Stimulated activated CD8-positive, alpha-beta memory T cell treated with anti-CD3 and anti-CD28 coated beads, Interleukin-12 subunit alpha, Interleukin-12 subunit beta, amount 100 ng/mL, for 1 hour (primary cell): ENCODE data around the gene CREB5.

ENCODE experiments used
- DNase-seq: peaks from one replicate; pipeline ENCODE4 v3.0.0-alpha.2; 2020; ENCODE audit warnings: low read depth

Gene CREB5

DNA sequence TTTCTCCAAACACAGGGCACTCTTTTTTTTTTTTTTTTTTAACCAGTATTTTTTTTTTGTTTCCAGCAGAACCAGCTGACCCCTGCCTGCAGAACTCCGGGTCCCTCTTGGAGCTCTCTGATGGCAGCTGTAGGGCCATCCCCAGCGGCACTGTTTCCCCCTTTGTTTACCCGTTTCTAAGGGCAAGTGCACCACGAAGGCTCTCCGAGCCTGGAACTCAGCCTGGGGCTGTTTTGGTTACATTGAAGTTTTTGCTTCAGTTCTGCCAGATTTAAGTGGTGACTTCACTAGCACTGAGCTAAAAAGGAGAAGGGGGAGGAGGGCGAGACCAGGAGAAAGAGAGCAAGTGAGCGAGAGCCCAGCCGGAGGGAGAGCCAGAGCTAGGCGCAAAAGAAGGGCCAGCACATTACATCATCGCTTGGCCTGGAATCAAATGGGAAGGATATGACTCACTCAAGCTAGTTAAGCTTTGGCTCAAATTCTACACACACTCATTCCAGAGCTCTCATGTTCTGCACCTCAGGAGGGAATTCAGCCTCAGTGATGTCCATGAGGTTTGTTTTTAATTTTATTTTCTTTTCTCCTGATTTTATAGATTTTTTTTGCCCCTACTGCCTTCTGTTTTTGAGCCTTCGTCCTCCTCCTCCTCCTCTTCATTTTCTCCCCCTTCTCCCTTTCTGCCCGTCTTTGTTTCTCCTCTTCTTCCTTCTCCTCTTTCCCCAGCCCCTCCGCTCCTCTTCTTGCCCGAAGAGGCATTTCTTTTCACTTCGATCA lies 273.5 kb downstream of the CREB5 start:
- DNase-seq = no peak

DNA sequence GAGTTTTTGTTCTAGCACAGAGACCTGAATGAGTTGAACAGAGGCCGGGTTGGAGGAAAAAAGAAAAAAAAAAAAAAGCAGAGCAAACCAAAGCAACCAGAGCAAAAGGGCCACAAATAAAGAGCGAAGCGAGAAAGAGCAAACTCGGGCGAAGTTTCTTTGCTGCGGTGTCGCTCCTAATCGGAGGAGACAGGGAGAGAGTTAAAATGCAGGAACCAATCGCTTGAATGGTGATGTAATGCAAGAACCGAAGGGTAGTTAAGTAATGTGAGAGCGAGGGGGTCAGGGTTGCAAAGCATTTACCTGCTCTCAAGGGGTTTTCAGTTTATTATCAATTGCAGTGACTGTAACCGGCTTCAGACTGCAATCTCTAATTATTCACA lies 274.1 kb downstream of the CREB5 start:
- DNase-seq = no peak

DNA sequence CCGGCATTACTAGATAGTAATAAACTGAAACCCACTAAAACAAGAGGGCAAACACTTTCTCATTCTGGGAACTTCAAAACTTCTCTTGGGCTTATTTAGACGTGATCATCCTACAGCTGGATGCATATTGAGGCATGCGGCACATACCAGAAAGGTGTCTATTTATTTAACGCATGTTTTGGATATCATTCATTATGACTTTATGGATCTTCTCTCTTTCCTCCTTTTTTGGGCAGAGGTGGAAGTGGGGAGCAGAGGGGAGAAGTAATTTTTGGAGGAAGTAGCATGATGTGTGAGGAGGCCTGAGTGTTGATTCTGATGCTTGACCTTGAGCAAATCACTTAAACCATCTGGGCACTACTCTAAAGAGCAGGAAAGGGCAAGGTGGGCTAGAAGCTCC lies 275.2 kb downstream of the CREB5 start:
- no peak for DNase-seq

DNA sequence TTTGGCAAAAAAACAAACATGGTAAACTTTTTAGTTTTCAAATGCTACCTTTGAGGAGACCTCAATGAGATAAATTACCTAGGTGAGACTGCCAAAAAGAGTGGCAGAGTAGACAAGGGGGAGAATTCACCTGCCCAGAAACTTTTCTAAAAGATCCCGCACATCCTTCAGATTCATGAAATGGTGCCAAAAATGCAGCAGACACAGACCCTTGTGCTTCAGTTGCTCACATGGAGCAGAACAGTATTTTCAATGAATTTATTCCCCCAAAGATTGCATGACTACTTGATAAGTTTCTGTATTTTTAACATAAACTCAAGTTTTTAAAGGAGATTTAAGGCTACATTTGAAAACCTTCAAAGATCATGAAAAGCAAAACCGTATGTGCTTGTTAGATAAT lies 275.9 kb downstream of the CREB5 start:
- no peak for DNase-seq

DNA sequence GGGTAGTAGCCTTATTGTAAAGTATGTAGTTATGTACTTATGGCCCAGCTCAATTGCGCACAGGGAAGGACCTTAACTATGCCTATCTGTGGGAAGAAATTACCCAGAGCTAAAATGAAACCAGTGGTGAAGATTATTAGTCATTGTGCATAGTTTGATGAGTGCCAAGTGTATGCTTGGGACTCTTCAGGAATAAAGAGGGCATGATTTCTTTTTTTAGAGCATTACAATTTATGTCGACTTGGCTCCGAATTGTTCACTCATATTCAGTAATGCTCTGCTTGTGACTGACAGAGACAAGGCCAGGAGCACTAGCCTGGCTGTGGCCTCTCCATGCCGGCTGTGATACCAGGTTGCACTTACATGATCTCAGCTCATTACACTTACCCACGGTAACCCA lies 276.3 kb downstream of the CREB5 start:
- DNase-seq = no peak

DNA sequence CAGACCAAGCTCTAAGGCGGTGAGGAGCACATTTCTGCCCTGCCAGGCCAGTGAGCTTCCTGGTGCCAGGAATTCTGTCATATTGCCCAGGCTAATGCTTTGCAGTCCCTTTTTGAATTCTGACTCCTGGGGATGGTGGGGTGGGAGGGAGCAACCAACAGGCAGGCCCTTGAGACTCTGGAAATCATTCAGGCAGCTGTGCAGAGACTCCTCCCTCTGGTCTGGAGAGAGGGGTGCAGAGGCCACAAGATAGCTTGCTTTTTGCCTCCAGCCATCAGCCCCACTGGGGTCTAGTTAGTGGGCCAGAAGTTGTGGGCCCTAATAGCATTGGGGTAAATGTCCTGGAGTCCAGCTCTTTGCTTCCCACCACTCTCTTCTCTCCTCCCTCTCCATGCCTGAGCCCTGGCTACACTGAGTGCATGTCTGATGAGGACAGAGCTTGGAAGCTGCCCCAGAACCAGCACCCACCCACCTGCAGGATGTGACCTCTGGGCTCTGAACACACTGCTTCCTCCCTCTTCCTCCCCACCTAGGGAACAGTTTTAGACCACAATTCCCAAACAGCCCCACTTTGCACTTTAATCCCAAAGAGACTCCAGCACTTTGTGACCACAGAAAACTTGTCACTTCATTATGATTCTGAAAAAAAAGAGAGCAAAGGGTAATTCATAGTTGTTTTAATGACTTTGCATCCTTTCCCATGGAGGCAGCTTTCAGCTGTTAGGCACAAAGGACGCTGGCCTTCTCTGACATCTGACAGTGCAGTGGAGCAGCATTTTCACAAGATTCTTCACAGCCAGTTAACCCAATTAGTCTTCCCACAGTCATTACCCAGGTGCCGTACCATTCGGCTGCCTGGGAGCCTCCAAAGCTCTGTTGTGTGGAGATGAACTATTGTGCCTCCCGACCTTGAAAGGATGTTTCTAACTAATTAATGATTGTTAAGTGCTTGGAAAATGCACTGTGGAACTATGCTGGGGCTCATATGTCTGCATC lies 283.3 kb downstream of the CREB5 start:
- DNase-seq = no peak

DNA sequence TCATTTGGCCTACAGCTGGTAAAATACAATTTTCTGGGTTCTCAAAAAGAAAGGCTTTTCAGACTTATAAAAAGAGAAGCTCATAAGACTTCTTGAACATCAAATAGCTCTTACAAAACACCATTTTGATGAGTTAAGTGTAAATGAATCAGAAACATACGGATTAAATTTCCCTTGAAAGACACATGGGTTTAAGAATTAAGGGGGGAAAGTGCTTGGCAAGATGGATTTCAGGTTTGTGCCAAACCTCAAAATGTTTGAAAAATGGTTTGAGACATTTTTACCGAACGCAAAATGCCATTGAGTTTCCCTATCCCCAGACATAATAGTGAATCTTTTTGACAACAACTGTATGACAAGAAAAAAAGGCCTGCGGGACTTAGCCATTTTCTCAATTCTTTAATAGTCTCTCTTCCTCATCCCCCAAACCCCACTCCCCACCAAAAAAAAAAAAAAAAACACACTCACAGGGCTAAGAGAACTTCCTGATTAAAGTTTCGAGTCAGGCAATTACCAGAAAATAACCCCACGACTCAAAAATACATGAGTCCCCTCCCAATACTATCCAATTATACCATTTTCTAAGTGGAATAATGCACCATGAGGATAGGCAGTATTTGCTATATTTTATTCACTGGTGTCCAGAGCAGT lies 285.7 kb downstream of the CREB5 start:
- no peak for DNase-seq

DNA sequence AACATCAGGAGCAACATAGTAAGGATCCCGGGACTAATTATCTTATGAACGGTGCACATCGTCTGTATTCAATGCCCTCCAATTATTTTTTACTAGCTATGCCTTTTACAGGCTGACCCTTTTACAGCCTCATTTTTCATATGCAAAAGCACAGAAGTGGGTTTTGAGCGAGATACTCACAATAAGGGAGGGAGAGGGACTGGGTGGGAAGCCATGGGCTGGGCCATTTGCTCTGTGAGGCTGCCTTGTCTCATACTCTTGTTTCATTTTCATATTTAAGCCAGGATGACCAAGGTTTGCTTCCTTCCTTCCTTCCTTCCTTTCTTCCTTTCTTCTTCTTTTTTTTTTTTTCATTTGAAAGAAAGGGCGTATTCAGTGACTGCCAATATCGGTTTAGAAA lies 286.5 kb downstream of the CREB5 start:
- no peak for DNase-seq

DNA sequence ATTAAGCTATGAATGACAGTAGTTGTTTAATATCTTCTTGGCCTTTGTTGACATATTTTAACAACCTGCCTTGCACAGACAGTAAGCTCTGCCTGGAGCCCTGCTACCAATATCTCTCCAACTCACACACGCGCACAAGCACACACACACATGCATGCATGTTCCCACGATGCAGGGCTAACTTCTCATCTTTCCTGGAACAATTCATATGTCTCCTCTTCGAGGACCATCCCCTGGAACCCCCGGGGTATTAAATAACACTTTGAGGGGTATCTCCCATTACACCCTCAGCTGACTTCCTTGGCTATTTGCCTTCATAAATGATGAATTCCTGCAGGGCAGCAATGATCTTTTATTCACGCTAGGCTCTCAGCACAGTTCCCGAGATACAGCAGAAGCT lies 287.8 kb downstream of the CREB5 start:
- DNase-seq = no peak

DNA sequence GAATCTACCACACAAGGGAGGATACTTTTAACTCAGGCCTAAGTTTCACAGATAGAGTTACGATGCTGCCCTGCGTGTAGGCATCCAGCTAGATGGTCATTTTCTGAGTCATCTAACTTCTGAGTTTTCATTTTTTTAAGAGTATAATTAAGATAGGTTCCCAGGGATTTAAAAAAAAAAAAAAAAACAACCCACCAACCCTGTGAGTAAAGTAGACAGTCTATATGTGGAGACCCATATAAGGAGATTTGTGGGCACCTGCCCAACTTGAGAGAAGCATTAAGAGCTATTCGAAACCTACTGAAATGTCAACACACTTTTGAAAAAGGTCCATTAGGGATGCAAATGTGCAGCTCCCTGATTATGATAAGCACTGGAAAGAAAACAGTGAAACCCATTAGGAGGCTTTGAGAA lies 288.5 kb downstream of the CREB5 start:
- DNase-seq = no peak

DNA sequence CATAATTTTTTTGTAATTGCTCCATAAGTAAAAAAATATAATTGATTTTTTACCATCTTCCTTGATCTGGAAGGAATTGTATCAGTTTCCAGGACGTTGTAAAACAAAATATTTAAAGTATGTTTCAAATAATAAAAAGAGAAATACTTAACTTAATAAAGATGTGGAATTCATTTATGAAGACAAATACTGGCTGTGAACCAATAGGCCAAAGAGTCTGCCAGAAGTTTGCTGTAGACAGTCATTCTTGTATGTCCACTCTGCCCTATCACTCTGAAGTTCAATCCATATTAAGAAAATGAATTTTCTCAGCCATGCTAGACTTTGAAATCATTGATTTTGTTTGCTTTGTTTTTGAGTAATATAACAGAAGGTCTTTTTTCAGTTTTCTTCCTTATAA lies 289.4 kb downstream of the CREB5 start:
- DNase-seq = no peak

DNA sequence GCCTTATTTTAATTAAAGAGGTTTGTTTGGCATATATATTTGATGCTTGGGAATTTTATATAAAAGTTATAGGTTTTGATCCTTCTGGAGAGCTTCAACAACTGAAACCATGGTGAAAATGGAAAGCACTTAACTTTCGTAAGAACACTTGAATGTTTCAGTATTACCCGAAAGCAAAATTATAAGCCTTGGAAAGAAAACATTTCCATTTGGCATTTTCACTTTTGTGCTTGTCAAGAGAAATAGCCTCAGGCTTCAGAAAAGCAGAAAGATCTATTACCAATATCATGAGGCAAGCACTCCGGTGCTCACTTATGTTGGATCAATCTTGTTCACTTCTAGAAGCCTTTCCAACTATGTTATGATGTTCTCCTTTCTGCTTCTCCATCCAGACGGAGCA lies 289.9 kb downstream of the CREB5 start:
- DNase-seq = no peak

DNA sequence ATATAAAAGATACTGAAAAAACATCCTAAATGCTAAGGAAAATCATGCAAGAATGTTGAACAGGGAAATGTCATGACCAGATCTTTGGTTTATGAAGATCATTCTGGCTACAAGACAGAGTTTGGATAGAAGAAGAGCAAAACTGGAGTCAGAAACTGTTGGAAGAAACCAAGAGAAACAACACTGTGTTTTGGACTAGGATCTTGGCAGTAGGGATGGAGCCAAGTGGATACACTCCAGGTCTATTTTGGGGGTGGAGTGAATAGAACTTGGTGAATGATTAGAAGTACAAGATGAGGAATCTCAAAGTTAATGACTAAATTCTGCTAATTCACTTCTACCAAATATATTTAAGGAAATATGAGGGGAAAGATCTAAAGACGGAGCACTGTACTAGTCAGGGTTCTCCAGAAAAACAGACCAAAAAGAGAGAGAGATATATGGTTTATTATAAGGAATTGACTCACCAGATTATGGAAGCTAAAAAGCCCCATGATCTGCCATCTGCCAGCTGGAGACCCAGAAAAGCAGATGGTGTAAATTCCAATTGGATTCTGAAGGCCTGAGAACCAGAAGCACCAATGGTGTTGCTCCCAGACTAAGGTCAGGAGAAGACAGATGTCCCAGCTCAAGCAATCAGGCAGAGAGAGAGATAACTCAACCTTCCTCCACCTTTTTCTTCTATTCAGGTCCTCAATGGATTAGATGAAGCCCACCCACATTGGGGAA lies 290.9 kb downstream of the CREB5 start:
- DNase-seq = no peak

DNA sequence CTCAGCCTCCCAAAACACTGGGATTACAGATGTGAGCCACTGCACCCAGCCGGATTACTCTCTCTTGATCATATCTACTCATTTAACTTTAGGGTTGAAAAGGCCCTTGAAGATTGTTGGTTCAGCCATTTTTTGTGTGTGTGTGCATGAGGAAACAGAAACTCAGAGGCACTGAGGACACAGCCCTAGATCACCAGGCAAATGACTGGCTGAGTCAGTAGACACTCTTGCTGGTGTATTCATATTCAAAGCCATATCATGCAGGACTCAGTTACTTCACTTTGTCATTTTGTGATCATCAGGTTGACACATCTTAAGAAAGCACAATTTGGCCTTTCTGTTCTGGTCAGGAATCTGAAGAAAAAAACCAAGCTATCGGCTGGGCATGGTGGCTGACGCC lies 292.4 kb downstream of the CREB5 start:
- DNase-seq = no peak

DNA sequence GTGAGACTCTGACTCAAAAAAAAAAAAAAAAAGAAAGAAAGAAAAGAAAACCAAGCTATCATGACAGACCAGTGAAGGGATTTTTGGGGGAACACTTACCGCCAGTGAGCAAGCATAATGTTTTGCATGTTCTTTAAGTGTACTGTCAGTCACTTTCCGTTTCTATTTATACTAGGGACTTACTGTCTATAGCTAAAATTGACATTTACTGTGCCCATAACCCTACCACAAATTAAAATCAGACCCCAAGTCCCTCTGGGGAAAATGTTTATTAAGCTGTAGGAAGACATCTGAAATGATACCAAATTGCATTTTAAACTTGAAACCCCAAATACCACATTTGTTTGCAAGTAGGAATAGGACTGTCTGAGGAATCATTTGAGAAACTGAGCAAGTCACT lies 293.0 kb downstream of the CREB5 start:
- no peak for DNase-seq

DNA sequence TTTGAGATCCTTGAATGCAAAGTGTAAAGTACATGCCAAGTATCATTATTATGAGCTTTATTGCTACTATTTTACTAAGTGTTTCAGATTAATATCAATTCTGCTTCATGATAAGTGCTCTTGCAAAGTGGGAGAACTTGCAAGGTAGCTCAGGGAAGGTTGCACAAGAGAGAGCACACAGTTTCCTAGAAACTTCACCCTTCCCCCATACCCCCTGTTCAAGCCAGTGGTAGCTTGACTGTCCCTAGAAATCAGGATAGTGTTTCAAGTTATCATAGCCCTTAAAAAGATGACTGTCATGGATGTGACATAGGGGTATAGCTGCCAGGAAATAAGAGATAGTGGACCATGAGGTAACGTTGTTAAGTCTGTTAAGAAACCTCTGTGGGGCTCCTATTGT lies 294.3 kb downstream of the CREB5 start:
- no peak for DNase-seq

DNA sequence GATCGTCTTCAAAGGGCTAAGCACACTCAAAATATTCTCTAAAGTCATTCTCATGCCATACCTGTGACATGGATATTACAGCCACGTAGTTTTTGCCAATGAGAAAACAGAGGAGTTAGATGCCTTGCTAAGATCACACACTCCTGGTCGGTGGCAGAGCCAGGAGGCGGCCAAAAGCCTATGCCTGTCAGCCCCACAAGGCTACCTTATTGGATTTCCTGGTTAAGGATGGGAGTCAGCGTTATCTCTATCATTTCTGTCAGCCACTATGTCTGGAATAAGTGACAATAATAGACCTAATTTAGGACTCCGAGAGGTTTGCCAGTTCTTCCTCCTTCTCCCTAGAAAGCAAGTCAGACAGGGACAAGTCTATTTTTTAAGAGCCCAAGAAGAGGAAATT lies 295.0 kb downstream of the CREB5 start:
- DNase-seq = no peak

DNA sequence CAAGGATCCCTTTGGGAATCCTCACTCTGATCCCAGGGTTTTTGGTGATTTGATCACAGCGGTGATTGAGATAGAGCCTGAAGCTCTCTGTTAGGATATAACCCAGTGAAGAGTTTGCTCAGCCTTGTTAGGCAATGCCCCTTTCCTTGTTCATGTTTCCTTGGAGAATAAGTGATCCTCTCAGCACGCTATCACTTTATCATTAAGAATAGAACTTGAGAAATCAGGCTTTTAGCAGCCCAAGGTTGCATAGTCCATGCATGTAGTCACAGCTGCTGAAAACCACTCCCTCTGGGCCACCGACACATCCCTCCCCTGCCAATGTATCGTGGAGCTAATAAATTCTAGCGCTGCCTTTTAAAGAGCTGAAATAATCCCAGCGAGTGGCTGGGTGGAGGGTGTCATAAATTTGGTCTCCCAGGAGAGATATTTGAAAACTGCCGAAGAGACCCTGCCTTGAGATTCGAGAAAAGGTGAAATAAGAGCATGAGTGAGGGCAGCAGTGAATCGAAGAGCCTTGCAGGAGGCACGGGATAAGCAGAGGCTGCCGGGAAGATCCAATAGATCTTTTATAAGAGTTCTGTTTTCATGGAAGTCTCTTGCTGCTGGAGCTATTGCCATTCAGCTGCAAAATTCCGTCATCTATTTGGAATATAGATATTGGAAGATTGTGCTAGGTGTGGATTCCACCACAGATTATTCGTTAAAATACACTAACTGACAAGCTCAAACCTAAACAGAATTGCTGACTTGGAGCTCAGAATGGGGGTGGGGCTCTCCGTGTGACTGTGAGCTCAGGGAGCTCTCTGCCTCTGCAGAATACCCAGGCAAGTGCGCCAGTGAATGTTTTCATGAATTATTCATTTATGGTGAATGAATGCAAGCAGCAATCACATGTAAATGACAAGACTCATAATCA lies 296.0 kb downstream of the CREB5 start:
- DNase-seq = no peak

DNA sequence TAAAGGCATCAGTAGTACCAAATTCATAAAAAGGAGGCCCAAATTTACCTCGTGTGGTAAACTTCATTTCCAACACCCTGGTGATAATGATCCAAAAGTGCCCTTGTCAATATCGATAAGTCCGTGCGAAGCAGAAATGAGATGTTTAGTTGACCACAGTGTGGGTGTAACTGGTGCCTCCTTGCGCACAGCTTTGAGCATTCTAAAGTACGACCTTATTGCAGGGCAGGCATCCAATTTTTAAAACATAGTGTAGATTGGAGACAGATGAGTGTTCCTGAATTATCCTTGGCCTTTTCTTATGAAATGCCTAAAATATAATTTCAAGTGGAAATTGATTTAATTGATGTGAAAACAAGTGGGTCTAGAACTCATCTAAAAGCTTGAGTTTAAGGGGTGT lies 297.4 kb downstream of the CREB5 start:
- DNase-seq = no peak

DNA sequence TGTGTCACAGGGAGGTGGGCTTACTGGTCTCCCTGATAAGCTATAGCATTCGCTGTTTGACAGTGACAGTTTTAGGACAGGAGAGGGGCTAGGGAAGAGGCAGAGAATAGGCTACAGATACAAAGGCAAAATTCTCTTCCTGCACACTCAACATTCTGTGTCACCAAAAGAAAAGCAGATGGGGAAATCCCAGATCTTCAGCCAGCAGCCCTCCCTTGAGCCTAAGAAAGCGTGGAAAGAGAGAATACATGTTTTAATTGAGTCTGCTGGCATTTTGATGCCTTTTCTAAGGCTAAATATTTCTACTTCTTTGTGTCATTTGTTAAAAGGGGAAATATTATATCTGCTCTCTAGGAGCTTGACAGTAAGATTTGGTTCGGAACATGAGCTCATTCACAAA lies 298.8 kb downstream of the CREB5 start:
- no peak for DNase-seq
